A673 (cell line): ENCODE measurements around the gene RBPMS2. TPM values are rescaled to one million over a fixed set of nuclear protein-coding genes. Genes with fewer than 3 reads are reported as not detected.
"Not testable (repeated sequence)": the region's sequence is repeated elsewhere in the genome, so short reads cannot be mapped to it uniquely, and the experiment has no call there.

Source experiments
- BruUV-seq: library from RNA; stranded (reverse); fragments of 400-500 nt; replicated peaks from 2 replicates; lab custom pipeline; 2021; lab: Mats Ljungman, UMichigan
- CTCF ChIA-PET: fragments of 300-600 bp; sonication (Branson Sonifier 250); formaldehyde crosslinking; loops from one replicate; lab custom pipeline; 2022; ENCODE audit warnings: antibody characterized with exemption; lab: Charles Lee
- POLR2A ChIA-PET: fragments of 300-600 bp; sonication (Branson Sonifier 250); formaldehyde crosslinking; loops from one replicate; lab custom pipeline; 2022; ENCODE audit warnings: antibody characterized with exemption; ENCODE audit not compliant: low non-redundant PET; lab: Charles Lee
- DNase-seq: peaks from one replicate; pipeline ENCODE4 v3.0.0-alpha.2; 2015; ENCODE audit warnings: low spot score
- H3K27ac ChIP-seq: fragments of 200-600 bp; sonication (generic); 2 replicates; pipeline ENCODE4 v1.5.1; 2016; ENCODE audit warnings: mixed run types, low read depth, mild to moderate bottlenecking, mixed read lengths, antibody characterized with exemption, low read length; ENCODE audit not compliant: poor library complexity, severe bottlenecking
- H3K27me3 ChIP-seq: fragments of 200-600 bp; sonication (generic); replicated peaks from 2 replicates; pipeline ENCODE4 v1.6.1; 2017; ENCODE audit warnings: mixed run types, low read depth, mild to moderate bottlenecking, mixed read lengths, antibody characterized with exemption, low read length; ENCODE audit not compliant: insufficient read depth, poor library complexity
- H3K36me3 ChIP-seq: fragments of 200-600 bp; sonication (generic); 2 replicates; pipeline ENCODE4 v1.6.1; 2016; ENCODE audit warnings: mixed run types, mild to moderate bottlenecking, mixed read lengths, antibody characterized with exemption, low read length; ENCODE audit not compliant: insufficient read depth, poor library complexity, severe bottlenecking
- H3K4me1 ChIP-seq: fragments of 200-600 bp; sonication (generic); 2 replicates; pipeline ENCODE4 v1.6.1; 2017; ENCODE audit warnings: mixed run types, mild to moderate bottlenecking, mixed read lengths, antibody characterized with exemption, low read length; ENCODE audit not compliant: insufficient read depth, poor library complexity, severe bottlenecking
- H3K4me3 ChIP-seq: fragments of 200-600 bp; sonication (generic); 2 replicates; pipeline ENCODE4 v1.5.1; 2016; ENCODE audit warnings: low read depth, mixed run types, mild to moderate bottlenecking, mixed read lengths, low read length; ENCODE audit not compliant: poor library complexity, severe bottlenecking
- H3K9me3 ChIP-seq: fragments of 200-600 bp; sonication (generic); 2 replicates; pipeline ENCODE4 v1.6.1; 2016; ENCODE audit warnings: mixed run types, low read depth, mild to moderate bottlenecking, mixed read lengths, antibody characterized with exemption, low read length; ENCODE audit not compliant: poor library complexity, severe bottlenecking
- EZH2 ChIP-seq: fragments of 200-600 bp; sonication (generic); IDR thresholded peaks from 2 replicates; pipeline ENCODE4 v1.6.1; 2017; ENCODE audit warnings: borderline replicate concordance, low read depth, mild to moderate bottlenecking, mixed read lengths, antibody characterized with exemption, low read length; ENCODE audit not compliant: poor library complexity, severe bottlenecking
- intact Hi-C: fragments of 100-400 bp; cut with micrococcal nuclease; formaldehyde crosslinking; loops from one replicate; pipeline ENCODE4 v1.10.0; 2022; ENCODE audit not compliant: unreplicated experiment
- total RNA-seq: library from RNA; stranded (reverse); gene quantifications from 2 replicates; pipeline ENCODE4 v1.2.3, GENCODE V29; 2021
- TF ChIP-seq, protein P1 (sequence below): fragments of 300-800, 200-600 bp; sonication (generic); conservative IDR thresholded peaks from 2 replicates; pipeline ENCODE4 v1.5.1; 2017; ENCODE audit warnings: low read depth, mild to moderate bottlenecking, antibody characterized with exemption, low read length, moderate library complexity, mixed read lengths

The RBPMS2 gene
- total RNA-seq, 1 experiment from 2014 or later, result 2.9 TPM

DNA sequence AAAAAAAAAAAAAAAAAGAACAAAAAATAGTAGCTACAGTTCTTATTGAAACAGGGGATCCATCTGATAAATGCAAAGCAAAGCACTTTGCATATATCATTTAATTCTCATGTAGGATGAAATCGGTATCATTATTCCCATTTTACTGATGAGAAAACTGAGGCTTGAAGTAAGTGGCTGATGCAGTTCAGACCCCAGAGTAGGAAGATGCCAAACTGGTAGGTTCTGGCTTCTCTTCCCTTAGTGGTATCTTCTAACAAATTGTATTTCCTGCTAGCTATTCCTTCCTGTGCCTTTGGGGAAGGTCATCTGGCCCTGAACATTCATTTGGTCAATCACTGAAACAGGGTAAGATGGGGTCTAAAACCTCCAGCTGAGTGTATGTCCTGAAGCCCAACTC lies 28.1 kb upstream of the RBPMS2 start:
- POLR2A ChIA-PET, result no interaction called here
- no TSS peak for BruUV-seq

DNA sequence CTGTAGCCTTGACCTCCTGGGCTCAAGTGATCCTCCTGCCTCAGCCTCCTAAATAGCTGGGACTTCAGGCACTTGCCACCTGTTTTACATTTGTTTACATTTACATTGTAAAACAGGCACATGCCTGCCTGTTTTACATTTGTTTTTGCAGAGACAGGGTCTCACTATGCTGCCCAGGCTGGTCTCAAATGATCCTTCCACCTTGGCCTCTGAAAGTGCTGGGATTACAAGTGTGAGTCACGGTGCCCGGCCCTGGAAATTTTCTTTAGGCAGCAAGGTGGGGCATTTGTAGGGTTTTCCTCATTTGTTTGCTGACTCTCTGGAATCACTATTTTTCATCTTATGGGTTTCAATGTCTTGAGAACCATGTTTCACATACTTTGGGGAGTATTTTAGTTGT lies 25.1 kb upstream of the RBPMS2 start:
- H3K36me3 ChIP-seq, result no peaks in the 10 kb centered on the region
- H3K4me3 ChIP-seq, result no peak overlapping the region
- no peaks in the 10 kb centered on the region for H3K4me1 ChIP-seq
- TF ChIP-seq, protein P1, sequence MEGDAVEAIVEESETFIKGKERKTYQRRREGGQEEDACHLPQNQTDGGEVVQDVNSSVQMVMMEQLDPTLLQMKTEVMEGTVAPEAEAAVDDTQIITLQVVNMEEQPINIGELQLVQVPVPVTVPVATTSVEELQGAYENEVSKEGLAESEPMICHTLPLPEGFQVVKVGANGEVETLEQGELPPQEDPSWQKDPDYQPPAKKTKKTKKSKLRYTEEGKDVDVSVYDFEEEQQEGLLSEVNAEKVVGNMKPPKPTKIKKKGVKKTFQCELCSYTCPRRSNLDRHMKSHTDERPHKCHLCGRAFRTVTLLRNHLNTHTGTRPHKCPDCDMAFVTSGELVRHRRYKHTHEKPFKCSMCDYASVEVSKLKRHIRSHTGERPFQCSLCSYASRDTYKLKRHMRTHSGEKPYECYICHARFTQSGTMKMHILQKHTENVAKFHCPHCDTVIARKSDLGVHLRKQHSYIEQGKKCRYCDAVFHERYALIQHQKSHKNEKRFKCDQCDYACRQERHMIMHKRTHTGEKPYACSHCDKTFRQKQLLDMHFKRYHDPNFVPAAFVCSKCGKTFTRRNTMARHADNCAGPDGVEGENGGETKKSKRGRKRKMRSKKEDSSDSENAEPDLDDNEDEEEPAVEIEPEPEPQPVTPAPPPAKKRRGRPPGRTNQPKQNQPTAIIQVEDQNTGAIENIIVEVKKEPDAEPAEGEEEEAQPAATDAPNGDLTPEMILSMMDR, result no peak
- no peak for TF ChIP-seq EZH2
- no peak overlapping the region for H3K27ac ChIP-seq
- no peaks in the 10 kb centered on the region for H3K27me3 ChIP-seq
- no peak for DNase-seq
- ChIA-PET POLR2A (no interaction called here), CTCF (no interaction called here)
- no peaks in the 10 kb centered on the region for H3K9me3 ChIP-seq
- no TSS peak for BruUV-seq
- intact Hi-C loops, result no loop called here

More for the DNA sequence above, 28.1 kb upstream of the RBPMS2 start:
- CTCF ChIA-PET, result no interaction called here
- intact Hi-C loops, result no loop called here
- H3K4me1 ChIP-seq, result no peaks in the 10 kb centered on the region
- H3K27me3 ChIP-seq, result no peaks in the 10 kb centered on the region
- no peak overlapping the region for H3K4me3 ChIP-seq
- H3K9me3 ChIP-seq, result no peaks in the 10 kb centered on the region
- H3K36me3 ChIP-seq, result no peaks in the 10 kb centered on the region
- TF ChIP-seq, protein P1, result no peak
- TF ChIP-seq EZH2, result no peak
- no peak overlapping the region for H3K27ac ChIP-seq
- DNase-seq, result no peak

DNA sequence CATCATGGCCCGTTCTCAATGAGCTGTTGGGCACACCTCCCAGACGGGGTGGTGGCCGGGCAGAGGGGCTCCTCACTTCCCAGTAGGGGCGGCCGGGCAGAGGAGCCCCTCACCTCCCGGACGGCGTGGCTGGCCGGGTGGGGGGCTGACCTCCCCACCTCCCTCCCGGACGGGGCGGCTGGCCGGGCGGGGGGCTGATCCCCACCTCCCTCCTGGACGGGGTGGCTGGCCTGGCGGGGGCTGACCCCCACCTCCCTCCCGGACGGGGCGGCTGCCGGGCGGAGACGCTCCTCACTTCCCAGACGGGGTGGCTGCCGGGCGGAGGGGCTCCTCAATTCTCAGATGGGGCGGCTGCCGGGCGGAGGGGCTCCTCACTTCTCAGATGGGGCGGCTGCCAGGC lies 23.5 kb upstream of the RBPMS2 start:
- H3K4me1 ChIP-seq, H3K36me3 ChIP-seq, H3K9me3 ChIP-seq, intact Hi-C loops, H3K27ac ChIP-seq, H3K4me3 ChIP-seq, BruUV-seq, DNase-seq, H3K27me3 ChIP-seq, POLR2A ChIA-PET, CTCF ChIA-PET: not testable (repeated sequence)

GRCh38 chr15:64795921-64796320 lies 20.5 kb upstream of the RBPMS2 start:
- H3K9me3 ChIP-seq, intact Hi-C loops, DNase-seq, H3K27ac ChIP-seq, H3K4me1 ChIP-seq, BruUV-seq, H3K27me3 ChIP-seq, H3K4me3 ChIP-seq, H3K36me3 ChIP-seq, CTCF ChIA-PET, POLR2A ChIA-PET: not testable (repeated sequence)

GRCh38 chr15:64795299-64795698 lies 19.9 kb upstream of the RBPMS2 start:
- H3K27me3 ChIP-seq, DNase-seq, H3K27ac ChIP-seq, H3K36me3 ChIP-seq, CTCF ChIA-PET, intact Hi-C loops, BruUV-seq, H3K9me3 ChIP-seq, H3K4me1 ChIP-seq, H3K4me3 ChIP-seq, POLR2A ChIA-PET: not testable (repeated sequence)
